Smooth muscle cell (in vitro differentiated cells): ENCODE results near the gene MGAT4A. TPM values are rescaled to one million over a fixed set of nuclear protein-coding genes. Genes with fewer than 3 reads are reported as not detected.

ENCODE experiments used
- DNase-seq: peaks from one replicate; lab custom pipeline; 2025; ENCODE audit not compliant: unreplicated experiment; lab: John Stamatoyannopoulos, UW
- H2AFZ ChIP-seq: fragments of 200-600 bp; sonication (generic); 2 replicates; pipeline ENCODE4 v1.6.0; 2016; ENCODE audit warnings: antibody characterized with exemption, low read depth, mild to moderate bottlenecking
- H3F3A ChIP-seq: fragments of 200-600 bp; sonication (generic); 2 replicates; pipeline ENCODE4 v1.6.0; 2017; ENCODE audit warnings: antibody characterized with exemption, low read depth
- H3K27ac ChIP-seq: fragments of 200-600 bp; sonication (generic); 2 replicates; pipeline ENCODE4 v1.5.1; 2016; ENCODE audit warnings: low read depth, mild to moderate bottlenecking
- H3K27me3 ChIP-seq: fragments of 200-600 bp; sonication (generic); 2 replicates; pipeline ENCODE4 v1.6.1; 2016; ENCODE audit warnings: low read depth, mild to moderate bottlenecking
- H3K36me3 ChIP-seq: fragments of 200-600 bp; sonication (generic); 2 replicates; pipeline ENCODE4 v1.5.1; 2016; ENCODE audit warnings: low read depth
- H3K4me1 ChIP-seq: fragments of 200-600 bp; sonication (generic); 2 replicates; pipeline ENCODE4 v1.5.1; 2016; ENCODE audit warnings: low read depth
- H3K4me2 ChIP-seq: fragments of 200-600 bp; sonication (generic); 2 replicates; pipeline ENCODE4 v1.6.0; 2016; ENCODE audit warnings: mild to moderate bottlenecking
- H3K4me3 ChIP-seq: fragments of 200-600 bp; sonication (generic); 2 replicates; pipeline ENCODE4 v1.5.1; 2016; ENCODE audit warnings: mild to moderate bottlenecking
- H3K79me2 ChIP-seq: fragments of 200-600 bp; sonication (generic); 2 replicates; pipeline ENCODE4 v1.6.0; 2016; ENCODE audit warnings: low read depth, mild to moderate bottlenecking
- H3K9ac ChIP-seq: fragments of 200-600 bp; sonication (generic); 2 replicates; pipeline ENCODE4 v1.6.0; 2016; ENCODE audit warnings: low read depth
- H3K9me3 ChIP-seq: fragments of 200-600 bp; sonication (generic); replicated peaks from 2 replicates; pipeline ENCODE4 v1.5.1; 2016; ENCODE audit warnings: low read depth
- H4K20me1 ChIP-seq: fragments of 200-600 bp; sonication (generic); 2 replicates; pipeline ENCODE4 v1.6.0; 2016; ENCODE audit warnings: low read depth
- WGBS: methylation state at CpG from one replicate; pipeline ENCODE4 v1.1.7; 2016; ENCODE audit warnings: low lambda C conversion rate; 5-methylcytosine and 5-hydroxymethylcytosine counted together
- polyA plus RNA-seq: library from polyadenylated mRNA; unstranded; fragments of >200 nt; fragmentation: Nextera tagmentation; extraction: Ambion mirVana; gene quantifications from 2 replicates; pipeline ENCODE4 v1.2.1, GENCODE V29; 2016
- total RNA-seq: library from RNA; depleted of rRNA; stranded (reverse); fragments of >200 nt; gene quantifications from 2 replicates; pipeline ENCODE4 v1.2.3, GENCODE V29; 2014
- TF ChIP-seq, protein P1 (sequence below): fragments of 200-600 bp; sonication (generic); IDR thresholded peaks from 2 replicates; pipeline ENCODE4 v1.5.1; 2017; ENCODE audit warnings: borderline replicate concordance, mild to moderate bottlenecking, antibody characterized with exemption; ENCODE audit not compliant: insufficient read depth, poor library complexity, severe bottlenecking

The MGAT4A gene
- total and polyA plus RNA-seq, 2 experiments from 2014 or later: 1.4 to 8.9 TPM

DNA sequence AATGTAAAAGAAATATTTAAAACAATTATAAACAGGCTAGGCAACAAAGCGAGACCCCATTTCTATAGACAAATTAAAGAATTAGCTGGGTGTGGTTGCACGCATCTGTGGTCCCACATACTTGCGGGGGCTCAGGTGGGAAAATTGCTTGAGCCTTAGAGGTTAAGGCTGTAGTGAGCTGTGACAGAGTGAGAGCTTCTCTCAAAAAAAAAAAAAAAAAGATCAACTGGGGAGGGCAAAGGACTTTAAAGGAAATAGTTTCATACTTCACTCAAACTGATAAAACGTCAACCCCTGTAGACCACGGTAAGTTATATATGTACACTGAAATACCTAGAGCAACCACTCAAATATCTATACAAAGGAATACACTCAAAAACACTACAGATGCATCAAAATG is 37.5 kb downstream of the MGAT4A start:
- Histone ChIP-seq H3K36me3 (no peaks in the 10 kb centered on the region), H3K9ac (no peak overlapping the region), H2AFZ (no peak overlapping the region), H3K4me2 (no peak overlapping the region), H3K4me3 (no peak overlapping the region), H3K79me2 (no peaks in the 10 kb centered on the region), H3K9me3 (no peaks in the 10 kb centered on the region), H3K27me3 (no peaks in the 10 kb centered on the region), H3K27ac (no peak overlapping the region), H3K4me1 (no peaks in the 10 kb centered on the region), H4K20me1 (no peaks in the 10 kb centered on the region), H3F3A (no peaks in the 10 kb centered on the region)
- TF ChIP-seq, protein P1, sequence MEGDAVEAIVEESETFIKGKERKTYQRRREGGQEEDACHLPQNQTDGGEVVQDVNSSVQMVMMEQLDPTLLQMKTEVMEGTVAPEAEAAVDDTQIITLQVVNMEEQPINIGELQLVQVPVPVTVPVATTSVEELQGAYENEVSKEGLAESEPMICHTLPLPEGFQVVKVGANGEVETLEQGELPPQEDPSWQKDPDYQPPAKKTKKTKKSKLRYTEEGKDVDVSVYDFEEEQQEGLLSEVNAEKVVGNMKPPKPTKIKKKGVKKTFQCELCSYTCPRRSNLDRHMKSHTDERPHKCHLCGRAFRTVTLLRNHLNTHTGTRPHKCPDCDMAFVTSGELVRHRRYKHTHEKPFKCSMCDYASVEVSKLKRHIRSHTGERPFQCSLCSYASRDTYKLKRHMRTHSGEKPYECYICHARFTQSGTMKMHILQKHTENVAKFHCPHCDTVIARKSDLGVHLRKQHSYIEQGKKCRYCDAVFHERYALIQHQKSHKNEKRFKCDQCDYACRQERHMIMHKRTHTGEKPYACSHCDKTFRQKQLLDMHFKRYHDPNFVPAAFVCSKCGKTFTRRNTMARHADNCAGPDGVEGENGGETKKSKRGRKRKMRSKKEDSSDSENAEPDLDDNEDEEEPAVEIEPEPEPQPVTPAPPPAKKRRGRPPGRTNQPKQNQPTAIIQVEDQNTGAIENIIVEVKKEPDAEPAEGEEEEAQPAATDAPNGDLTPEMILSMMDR: no peak
- DNase-seq: no peak
- 97% methylated on average over 5 of the region's 5 CpGs for WGBS

DNA sequence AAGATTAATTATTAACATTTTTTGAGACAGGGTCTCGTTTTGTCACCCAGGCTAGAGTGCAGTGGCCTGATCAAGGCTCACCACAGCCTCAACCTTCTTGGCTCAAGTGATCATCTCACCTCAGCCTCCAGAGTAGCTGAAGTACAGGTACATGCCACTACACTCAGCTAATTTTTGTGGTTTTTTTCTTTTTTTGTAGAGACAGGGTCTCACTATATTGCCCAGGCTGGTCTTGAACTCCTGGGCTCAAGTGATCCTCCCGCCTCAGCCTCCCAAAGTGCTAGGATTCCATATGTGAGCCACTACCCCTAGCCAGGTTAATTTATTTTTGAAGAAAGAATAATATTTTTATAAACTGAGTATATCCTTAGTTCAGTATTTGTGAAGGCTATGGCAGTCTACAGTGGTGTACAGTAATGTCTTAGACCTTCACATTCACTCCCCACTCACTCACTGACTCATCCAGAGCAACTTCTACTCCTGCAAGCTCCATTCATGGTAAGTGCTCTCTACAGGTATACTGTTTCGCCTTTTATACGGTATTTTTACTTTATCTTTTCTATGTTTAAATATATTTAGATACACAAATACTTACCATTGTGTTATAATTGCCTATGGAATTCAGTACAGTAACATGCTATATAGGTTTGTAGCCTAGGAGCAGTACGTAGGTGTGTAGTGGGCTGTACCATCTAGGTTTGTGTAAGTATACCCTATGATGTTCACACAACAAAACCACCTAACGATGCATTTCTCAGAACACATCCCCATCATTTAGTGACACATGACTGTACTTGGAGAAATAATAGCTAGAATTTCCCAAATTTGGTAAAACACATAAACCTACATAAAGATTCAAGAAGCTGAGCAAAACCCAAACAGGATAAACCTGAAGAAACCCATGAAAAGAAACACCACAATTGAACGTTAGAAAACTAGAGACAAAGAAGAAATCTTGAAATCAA is 38.6 kb downstream of the MGAT4A start:
- WGBS: 96% methylated on average over 7 of the region's 7 CpGs
- no peaks in the 10 kb centered on the region for H3K9me3 ChIP-seq
- TF ChIP-seq, protein P1: no peak
- H3K79me2 ChIP-seq: no peaks in the 10 kb centered on the region
- no peaks in the 10 kb centered on the region for H3K4me1 ChIP-seq
- H3K9ac ChIP-seq: no peak overlapping the region
- H2AFZ ChIP-seq: no peak overlapping the region
- no peak for DNase-seq
- H3F3A ChIP-seq: no peaks in the 10 kb centered on the region
- no peaks in the 10 kb centered on the region for H4K20me1 ChIP-seq
- no peak overlapping the region for H3K4me3 ChIP-seq
- H3K27me3 ChIP-seq: no peaks in the 10 kb centered on the region
- H3K4me2 ChIP-seq: no peak overlapping the region
- H3K27ac ChIP-seq: no peak overlapping the region
- H3K36me3 ChIP-seq: no peaks in the 10 kb centered on the region

- H2AFZ ChIP-seq: no peak overlapping the region
- WGBS: 96% methylated on average over 3 of the region's 3 CpGs
- TF ChIP-seq, protein P1: no peak
- H3K4me2 ChIP-seq: no peak overlapping the region
- no peaks in the 10 kb centered on the region for H4K20me1 ChIP-seq
- no peaks in the 10 kb centered on the region for H3K79me2 ChIP-seq
- no peaks in the 10 kb centered on the region for H3K4me1 ChIP-seq
- no peak overlapping the region for H3K4me3 ChIP-seq
- no peaks in the 10 kb centered on the region for H3K27me3 ChIP-seq
- no peak overlapping the region for H3K9ac ChIP-seq
- no peaks in the 10 kb centered on the region for H3K36me3 ChIP-seq
- no peaks in the 10 kb centered on the region for H3K9me3 ChIP-seq
- DNase-seq: no peak
- no peaks in the 10 kb centered on the region for H3F3A ChIP-seq
- no peak overlapping the region for H3K27ac ChIP-seq
Measured at GRCh38 chr2:98691303-98691702, 39.6 kb downstream of the MGAT4A start.
